HFFc6 (cell line): ENCODE results near the gene PPL. TPM values are rescaled to one million over a fixed set of nuclear protein-coding genes. Genes with fewer than 3 reads are reported as not detected.

Experiments
- DNase-seq: peaks from one replicate; pipeline ENCODE4 v3.0.0-alpha.2; 2018
- H3K27ac Mint-ChIP-seq: 2 replicates; pipeline ENCODE4 v1.8.0; 2020; ENCODE audit warnings: mild to moderate bottlenecking, mixed read lengths
- H3K27me3 Mint-ChIP-seq: 2 replicates; pipeline ENCODE4 v1.8.0; 2021; ENCODE audit warnings: mild to moderate bottlenecking, moderate library complexity, mixed read lengths; ENCODE audit not compliant: insufficient read depth
- H3K36me3 Mint-ChIP-seq: 2 replicates; pipeline ENCODE4 v1.8.0; 2021; ENCODE audit warnings: low read depth, mixed read lengths
- H3K4me1 Mint-ChIP-seq: 2 replicates; pipeline ENCODE4 v1.8.0; 2020; ENCODE audit warnings: low read depth, mixed read lengths
- H3K4me3 Mint-ChIP-seq: 2 replicates; pipeline ENCODE4 v1.8.0; 2020; ENCODE audit warnings: mild to moderate bottlenecking, moderate library complexity, mixed read lengths
- H3K9me3 Mint-ChIP-seq: 2 replicates; pipeline ENCODE4 v1.8.0; 2020; ENCODE audit warnings: mild to moderate bottlenecking, mixed read lengths
- total RNA-seq, 6 experiments: library from RNA; stranded (reverse); fragmentation: NEBNext Ultra II Directional; extraction: Animal tissue kit (Norgen Biotek cat#: 25700); gene quantifications; 2 replicates in 1 of 6; 3 replicates in 5 of 6; pipeline ENCODE4 v1.2.3, GENCODE V29; 2021
- TF ChIP-seq, protein P1 (sequence below): fragments of 200-600 bp; sonication (generic); IDR thresholded peaks from 2 replicates; pipeline ENCODE4 v1.5.0; 2021; ENCODE audit warnings: antibody characterized with exemption, mild to moderate bottlenecking

Gene PPL
- total RNA-seq, 6 experiments from 2014 or later = 0.02 to 0.06 (median 0.05) TPM; not detected in 3

GRCh38 chr16:4852221-4852872, 84.6 kb downstream of the PPL start:
- TF ChIP-seq, protein P1, sequence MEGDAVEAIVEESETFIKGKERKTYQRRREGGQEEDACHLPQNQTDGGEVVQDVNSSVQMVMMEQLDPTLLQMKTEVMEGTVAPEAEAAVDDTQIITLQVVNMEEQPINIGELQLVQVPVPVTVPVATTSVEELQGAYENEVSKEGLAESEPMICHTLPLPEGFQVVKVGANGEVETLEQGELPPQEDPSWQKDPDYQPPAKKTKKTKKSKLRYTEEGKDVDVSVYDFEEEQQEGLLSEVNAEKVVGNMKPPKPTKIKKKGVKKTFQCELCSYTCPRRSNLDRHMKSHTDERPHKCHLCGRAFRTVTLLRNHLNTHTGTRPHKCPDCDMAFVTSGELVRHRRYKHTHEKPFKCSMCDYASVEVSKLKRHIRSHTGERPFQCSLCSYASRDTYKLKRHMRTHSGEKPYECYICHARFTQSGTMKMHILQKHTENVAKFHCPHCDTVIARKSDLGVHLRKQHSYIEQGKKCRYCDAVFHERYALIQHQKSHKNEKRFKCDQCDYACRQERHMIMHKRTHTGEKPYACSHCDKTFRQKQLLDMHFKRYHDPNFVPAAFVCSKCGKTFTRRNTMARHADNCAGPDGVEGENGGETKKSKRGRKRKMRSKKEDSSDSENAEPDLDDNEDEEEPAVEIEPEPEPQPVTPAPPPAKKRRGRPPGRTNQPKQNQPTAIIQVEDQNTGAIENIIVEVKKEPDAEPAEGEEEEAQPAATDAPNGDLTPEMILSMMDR = no peak
- peaks cover 5% of the 10 kb centered on the region for H3K36me3 Mint-ChIP-seq
- H3K27me3 Mint-ChIP-seq = peaks cover 2% of the 10 kb centered on the region; the same call in 1 of the 2 replicates
- 0 out of 2 replicates have a peak overlapping the region, but pooled peaks have one; percentile 18 for H3K4me3 Mint-ChIP-seq
- H3K4me1 Mint-ChIP-seq = peaks cover 49% of the 10 kb centered on the region
- H3K9me3 Mint-ChIP-seq = no peaks in the 10 kb centered on the region
- H3K27ac Mint-ChIP-seq = peak overlapping the region; percentile 55
- DNase-seq = no peak

- peaks cover 61% of the 10 kb centered on the region for H3K4me1 Mint-ChIP-seq
- H3K27ac Mint-ChIP-seq = peak overlapping the region; percentile 64; the same call in 1 of the 2 replicates
- peaks cover 2% of the 10 kb centered on the region; the same call in 1 of the 2 replicates for H3K27me3 Mint-ChIP-seq
- TF ChIP-seq, protein P1 = no peak
- no peak for DNase-seq
- H3K9me3 Mint-ChIP-seq = no peaks in the 10 kb centered on the region
- H3K36me3 Mint-ChIP-seq = peaks cover 16% of the 10 kb centered on the region
- H3K4me3 Mint-ChIP-seq = peak overlapping the region; percentile 94
Measured at GRCh38 chr16:4850211-4850610, 86.7 kb downstream of the PPL start.

DNA sequence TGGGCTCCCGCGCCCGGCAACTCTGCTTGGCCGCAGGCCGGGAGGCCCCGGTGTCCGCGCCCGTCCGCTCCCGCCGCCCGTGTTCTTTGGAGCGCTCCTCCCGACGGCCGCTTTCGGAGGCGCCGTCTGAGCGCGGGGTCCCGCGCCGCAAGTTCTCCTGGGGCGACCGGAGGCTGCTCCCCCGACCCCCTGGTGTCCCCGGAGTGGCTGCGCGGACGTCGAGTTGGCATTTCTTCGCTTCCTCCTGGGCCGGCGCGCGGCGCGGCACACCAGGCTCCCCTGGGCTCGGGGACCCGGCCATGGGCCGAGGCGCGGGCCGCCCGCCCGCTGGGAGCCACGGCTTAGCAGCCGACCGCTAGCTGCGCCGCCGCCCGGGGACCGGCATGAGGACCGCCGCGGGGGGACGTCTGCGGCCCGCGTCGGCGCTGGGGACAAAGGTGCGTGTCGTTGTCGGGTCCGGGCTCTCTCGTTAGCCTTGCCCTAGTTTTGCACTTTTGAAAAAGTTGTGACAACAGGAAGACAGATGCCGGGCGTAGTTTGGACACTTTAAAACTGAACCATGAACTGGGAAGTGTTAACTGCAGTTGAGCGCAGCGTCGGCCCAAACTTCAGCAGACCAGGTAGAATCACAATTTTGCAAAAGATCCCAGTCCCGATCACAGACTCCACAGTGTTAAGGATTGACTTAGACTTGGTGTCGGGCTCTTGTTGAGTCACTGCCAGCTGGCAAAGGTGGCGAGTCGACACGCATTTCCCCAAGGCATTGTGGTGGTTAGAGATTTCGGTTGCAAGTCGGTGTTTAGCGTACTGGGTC, 89.0 kb downstream of the PPL start:
- Mint-ChIP-seq H3K9me3 (no peaks in the 10 kb centered on the region), H3K4me1 (peaks cover 62% of the 10 kb centered on the region), H3K27ac (peak overlapping the region; percentile 78), H3K4me3 (peak overlapping the region; percentile 94), H3K27me3 (peaks cover 2% of the 10 kb centered on the region; the same call in 1 of the 2 replicates), H3K36me3 (peaks cover 20% of the 10 kb centered on the region)
- TF ChIP-seq, protein P1 = peak; percentile 22; the same call in 1 of the 2 replicates
- peak; percentile 61 for DNase-seq

GRCh38 chr16:4846901-4847773, 89.8 kb downstream of the PPL start, which contains the start of the genes GLYR1 and UBN1:
GLYR1 (minus strand) TSS chr16:4847288; CDS start chr16:4847265, 23 bp downstream.
UBN1 (plus strand) TSS chr16:4847481; CDS start chr16:4852918, 5,437 bp downstream.
- Mint-ChIP-seq H3K27ac (peak within 1 kb of the TSS; percentile 87), H3K4me1 (peaks cover 54% of the 10 kb centered on the region), H3K27me3 (peaks cover 2% of the 10 kb centered on the region; the same call in 1 of the 2 replicates), H3K36me3 (peaks cover 20% of the 10 kb centered on the region), H3K4me3 (peak within 1 kb of the TSS; percentile 94), H3K9me3 (no peaks in the 10 kb centered on the region)
- TF ChIP-seq, protein P1 = no peak
- peak; percentile 97 for DNase-seq

GRCh38 chr16:4846503-4846900, 90.4 kb downstream of the PPL start:
- DNase-seq = peak; percentile 61
- no peaks in the 10 kb centered on the region for H3K9me3 Mint-ChIP-seq
- peak overlapping the region; percentile 85 for H3K27ac Mint-ChIP-seq
- TF ChIP-seq, protein P1 = no peak
- H3K4me3 Mint-ChIP-seq = peak overlapping the region; percentile 88
- peaks cover 47% of the 10 kb centered on the region for H3K4me1 Mint-ChIP-seq
- peaks cover 20% of the 10 kb centered on the region for H3K36me3 Mint-ChIP-seq
- peaks cover 2% of the 10 kb centered on the region; the same call in 1 of the 2 replicates for H3K27me3 Mint-ChIP-seq
